H7 (cell line): Measurements from ENCODE around the gene GRID2. TPM values are rescaled to one million over a fixed set of nuclear protein-coding genes. Genes with fewer than 3 reads are reported as not detected.

Experiments used
- DNase-seq: peaks from one replicate; pipeline ENCODE4 v3.0.0; 2012
- H3K27me3 ChIP-seq: 2 replicates; pipeline ENCODE4 v1.6.0; 2011; ENCODE audit warnings: mild to moderate bottlenecking, low read length; ENCODE audit not compliant: control insufficient read depth, insufficient read depth
- H3K36me3 ChIP-seq: replicated peaks from 2 replicates; pipeline ENCODE4 v1.5.1; 2011; ENCODE audit warnings: low read length; ENCODE audit not compliant: control insufficient read depth, insufficient read depth
- H3K4me3 ChIP-seq: 2 replicates; pipeline ENCODE4 v1.5.1; 2011; ENCODE audit warnings: low read depth, mild to moderate bottlenecking, control low read depth, low read length, moderate library complexity; ENCODE audit not compliant: insufficient read depth
- total RNA-seq: library from RNA; depleted of rRNA; stranded (reverse); fragments of >200 nt; shearing (Covaris generic); gene quantifications from 2 replicates; pipeline ENCODE4 v1.2.3, GENCODE V29; 2014

Gene GRID2
- total RNA-seq, 1 experiment from 2014 or later = 19.1 TPM

DNA sequence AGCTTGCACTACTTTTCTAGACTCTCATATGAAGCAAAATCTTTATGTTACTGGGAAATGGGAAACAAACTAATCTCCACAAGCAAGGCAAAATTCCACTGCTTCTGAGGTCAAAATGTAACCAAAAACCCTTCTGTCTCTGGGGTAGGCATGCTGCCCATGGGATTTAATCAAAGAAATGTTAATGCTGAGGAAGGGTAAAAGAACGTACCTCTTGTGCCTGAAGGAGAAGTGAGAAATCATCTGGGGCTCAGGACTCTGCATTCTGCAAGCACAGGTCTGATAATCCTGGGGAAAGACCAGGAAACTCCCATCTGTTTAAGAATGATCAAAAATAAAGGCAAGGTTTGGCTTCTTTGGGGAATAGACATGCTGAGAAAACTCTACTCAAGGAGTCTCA, 184.7 kb downstream of the GRID2 start:
- Histone ChIP-seq H3K4me3 (no peak overlapping the region), H3K36me3 (no peaks in the 10 kb centered on the region), H3K27me3 (no peaks in the 10 kb centered on the region)
- no peak for DNase-seq

DNA sequence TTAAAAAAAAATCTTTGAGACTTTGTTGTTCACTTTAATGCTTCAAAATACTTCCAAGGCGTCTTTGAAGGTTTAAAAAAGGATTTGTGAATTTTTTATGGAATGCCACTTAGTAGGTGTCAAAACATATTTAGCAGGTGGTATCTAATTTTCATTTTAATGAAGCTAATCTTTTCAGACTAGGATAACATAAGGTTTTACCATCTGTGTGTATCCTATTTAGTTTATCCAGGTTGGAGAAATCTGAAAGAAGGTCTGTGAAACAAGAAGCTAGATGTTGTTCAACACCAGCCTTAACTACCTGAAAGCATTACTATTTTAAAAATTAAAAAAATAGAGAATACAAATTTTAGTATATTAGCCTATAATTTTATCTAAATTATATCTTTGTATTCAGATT, 193.4 kb downstream of the GRID2 start:
- Histone ChIP-seq H3K27me3 (no peaks in the 10 kb centered on the region), H3K4me3 (no peak overlapping the region), H3K36me3 (no peaks in the 10 kb centered on the region)
- no peak for DNase-seq

DNA sequence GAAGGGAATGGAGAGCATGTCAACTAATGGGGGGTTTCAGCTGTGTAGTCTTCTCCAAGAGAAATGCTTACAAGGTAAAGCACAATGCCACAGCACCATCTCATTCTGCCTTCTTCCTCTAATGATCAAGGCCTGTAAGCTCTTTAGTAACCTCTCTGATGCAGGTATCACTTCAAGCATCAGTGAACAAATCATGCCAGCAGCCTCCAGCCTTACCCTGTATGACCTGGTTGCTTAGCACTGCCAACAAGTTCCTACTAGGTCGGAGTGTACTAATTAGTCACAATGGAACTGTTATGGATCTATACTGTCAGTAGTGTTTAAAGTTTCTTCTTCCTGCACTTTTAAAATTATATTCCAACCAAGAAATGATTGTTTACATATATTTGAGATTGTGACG, 197.7 kb downstream of the GRID2 start:
- Histone ChIP-seq H3K36me3 (no peaks in the 10 kb centered on the region; the same call in 1 of the 2 replicates), H3K27me3 (no peaks in the 10 kb centered on the region), H3K4me3 (no peak overlapping the region)
- DNase-seq = no peak

- DNase-seq = no peak
- no peaks in the 10 kb centered on the region for H3K27me3 ChIP-seq
- no peak overlapping the region for H3K4me3 ChIP-seq
Measured at GRCh38 chr4:92506933-92507332, 203.2 kb downstream of the GRID2 start.

DNA sequence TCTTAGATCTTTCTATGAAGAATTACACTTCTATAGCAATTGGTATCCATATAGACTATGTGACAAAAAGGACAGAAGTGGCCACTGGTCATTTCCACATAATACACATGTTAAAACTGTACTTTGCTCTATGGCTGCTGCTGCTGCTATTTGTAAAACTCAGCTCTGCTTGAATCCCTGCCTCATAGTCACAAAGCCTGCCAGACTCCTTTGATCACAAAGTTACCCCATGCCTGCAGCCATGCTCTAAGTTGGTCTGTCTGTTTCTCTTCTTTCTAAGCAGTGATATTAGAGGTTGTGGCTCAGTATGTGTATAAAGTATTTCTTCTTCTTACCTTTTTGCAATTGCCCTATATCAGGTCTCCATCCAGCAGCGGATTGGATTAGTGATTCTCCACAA, 210.9 kb downstream of the GRID2 start:
- no peak overlapping the region for H3K4me3 ChIP-seq
- no peaks in the 10 kb centered on the region for H3K27me3 ChIP-seq
- no peak for DNase-seq
- H3K36me3 ChIP-seq = no peaks in the 10 kb centered on the region

More at GRCh38 chr4:92506933-92507332, 203.2 kb downstream of the GRID2 start:
- no peaks in the 10 kb centered on the region; the same call in 1 of the 2 replicates for H3K36me3 ChIP-seq

DNA sequence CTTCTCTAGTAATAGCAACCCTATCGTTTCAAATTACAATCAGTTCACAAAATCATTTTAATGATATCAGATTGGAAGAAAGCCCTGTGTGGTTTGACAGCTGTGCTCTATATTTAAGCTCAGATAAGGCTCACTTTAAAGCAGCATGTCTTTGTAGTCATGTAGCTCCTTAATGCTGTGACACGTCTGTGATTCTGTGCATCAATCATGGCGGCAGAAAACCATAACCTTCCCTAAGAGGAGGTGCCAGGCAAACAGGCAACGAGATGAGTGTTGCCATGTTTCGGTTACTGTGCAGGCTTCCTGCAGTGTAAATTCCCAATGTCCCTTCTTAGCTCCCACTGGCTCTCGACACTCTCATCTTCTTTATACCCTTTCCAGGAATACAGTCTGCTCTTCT, 212.7 kb downstream of the GRID2 start:
- DNase-seq = no peak
- Histone ChIP-seq H3K36me3 (no peaks in the 10 kb centered on the region), H3K27me3 (no peaks in the 10 kb centered on the region), H3K4me3 (no peak overlapping the region)

DNA sequence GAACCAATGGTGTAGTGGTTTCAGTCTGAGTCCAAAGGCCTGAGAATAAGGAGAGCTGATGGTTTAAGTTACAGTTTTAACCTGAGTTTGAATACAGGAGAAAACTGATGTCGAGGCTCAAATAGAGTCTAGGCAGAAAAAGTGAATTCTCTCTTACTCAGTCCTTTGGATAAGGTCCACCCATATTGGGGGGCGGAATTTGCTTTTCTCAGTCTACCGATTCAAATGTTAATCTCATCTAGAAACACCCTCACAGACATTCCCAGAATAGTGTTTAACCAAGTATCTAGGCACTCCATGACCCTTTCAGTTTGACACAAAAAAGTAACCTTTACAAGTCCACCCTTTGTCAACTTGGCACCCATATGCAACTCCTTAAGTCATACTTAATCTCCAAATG, 216.0 kb downstream of the GRID2 start:
- H3K36me3 ChIP-seq = no peaks in the 10 kb centered on the region
- DNase-seq = no peak
- no peak overlapping the region for H3K4me3 ChIP-seq
- H3K27me3 ChIP-seq = no peaks in the 10 kb centered on the region

DNA sequence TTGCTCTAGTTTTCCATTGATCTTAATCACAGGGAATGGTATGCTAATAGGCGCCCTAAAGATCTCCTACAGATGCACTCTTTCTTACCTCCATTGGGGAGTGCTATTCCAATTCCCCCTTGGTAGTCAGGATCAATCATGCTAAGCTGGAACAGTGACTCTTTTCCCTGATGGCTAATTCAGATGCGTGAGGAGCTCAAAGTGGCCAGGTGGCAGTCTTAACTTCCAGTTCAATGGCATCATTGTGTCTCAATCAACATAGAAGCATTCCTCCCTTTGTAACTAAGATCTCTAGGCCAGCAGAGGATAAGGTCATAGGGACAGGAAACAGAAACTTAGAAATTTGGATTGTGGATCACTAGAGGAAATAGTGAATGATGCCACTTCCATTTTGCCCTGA, 216.8 kb downstream of the GRID2 start:
- H3K4me3 ChIP-seq = no peak overlapping the region

DNA sequence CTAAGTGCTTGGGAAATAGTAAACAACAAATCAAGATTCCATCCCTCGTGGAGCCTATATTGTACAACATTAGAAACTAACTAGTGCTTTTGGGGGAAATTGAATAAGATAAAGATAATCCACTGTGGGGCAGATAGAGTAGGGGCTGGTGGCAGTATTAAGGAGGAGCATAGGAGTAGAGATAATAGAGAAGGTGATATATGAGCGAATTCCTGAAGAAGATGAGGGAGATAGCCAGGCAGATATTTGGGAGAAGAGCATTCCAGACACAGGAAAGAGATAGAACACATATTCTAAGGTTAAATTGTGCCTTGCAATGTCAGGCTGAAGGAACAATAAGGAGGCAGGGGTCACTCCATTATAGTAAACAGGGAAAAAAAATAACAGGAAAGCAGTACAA, 218.2 kb downstream of the GRID2 start:
- H3K27me3 ChIP-seq = no peaks in the 10 kb centered on the region
- no peak overlapping the region for H3K4me3 ChIP-seq
- DNase-seq = no peak
- H3K36me3 ChIP-seq = no peaks in the 10 kb centered on the region

More for the DNA sequence above, 216.8 kb downstream of the GRID2 start:
- Histone ChIP-seq H3K36me3 (no peaks in the 10 kb centered on the region), H3K27me3 (no peaks in the 10 kb centered on the region)
- DNase-seq = peak; percentile 0

GRCh38 chr4:92522356-92522755, 218.6 kb downstream of the GRID2 start:
- no peaks in the 10 kb centered on the region for H3K36me3 ChIP-seq
- no peak overlapping the region for H3K4me3 ChIP-seq
- H3K27me3 ChIP-seq = no peaks in the 10 kb centered on the region
- DNase-seq = no peak

DNA sequence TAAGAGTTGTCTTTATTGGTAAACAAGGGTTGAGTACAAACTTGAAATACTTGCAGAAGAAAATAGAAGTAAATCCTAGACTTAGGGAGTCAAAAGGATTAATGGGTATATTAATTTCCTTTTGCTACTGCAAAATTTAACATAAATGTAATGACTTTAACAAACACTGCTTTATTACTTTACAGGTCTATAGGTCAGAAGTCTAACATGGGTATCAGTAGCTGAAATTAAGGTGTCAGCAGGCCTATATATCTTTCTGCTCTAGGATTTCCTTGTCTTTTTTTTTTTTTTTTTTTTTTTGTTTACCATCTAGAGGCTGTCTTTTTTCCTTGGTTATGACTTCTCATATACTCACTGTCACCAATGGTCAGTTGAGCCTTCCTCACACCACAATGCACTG, 220.4 kb downstream of the GRID2 start:
- H3K36me3 ChIP-seq = no peaks in the 10 kb centered on the region
- no peak overlapping the region for H3K4me3 ChIP-seq
- H3K27me3 ChIP-seq = no peaks in the 10 kb centered on the region
- no peak for DNase-seq

- DNase-seq = no peak
- Histone ChIP-seq H3K4me3 (no peak overlapping the region), H3K27me3 (no peaks in the 10 kb centered on the region), H3K36me3 (no peaks in the 10 kb centered on the region)
Measured at GRCh38 chr4:92528541-92528940, 224.8 kb downstream of the GRID2 start.

DNA sequence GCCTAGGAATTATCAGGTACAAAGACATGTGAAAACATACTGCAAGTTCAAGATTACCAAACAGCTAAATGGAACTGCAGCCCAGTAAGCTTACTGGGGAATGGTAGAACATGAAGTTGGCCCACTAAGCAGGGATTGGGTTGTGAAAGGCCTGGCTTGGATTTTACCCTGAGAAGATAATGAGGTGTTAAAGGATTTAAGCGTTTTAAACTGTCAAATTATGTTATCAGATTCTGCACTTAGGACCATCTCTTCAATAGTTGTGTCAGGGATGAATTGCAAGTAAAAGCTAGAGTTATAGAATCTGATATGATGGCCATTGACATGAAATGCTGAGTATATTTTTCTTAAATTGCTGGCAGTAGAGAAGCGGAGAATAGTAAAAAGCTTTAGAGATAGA, 225.7 kb downstream of the GRID2 start:
- no peak for DNase-seq
- H3K36me3 ChIP-seq = no peaks in the 10 kb centered on the region
- no peaks in the 10 kb centered on the region for H3K27me3 ChIP-seq
- H3K4me3 ChIP-seq = no peak overlapping the region

DNA sequence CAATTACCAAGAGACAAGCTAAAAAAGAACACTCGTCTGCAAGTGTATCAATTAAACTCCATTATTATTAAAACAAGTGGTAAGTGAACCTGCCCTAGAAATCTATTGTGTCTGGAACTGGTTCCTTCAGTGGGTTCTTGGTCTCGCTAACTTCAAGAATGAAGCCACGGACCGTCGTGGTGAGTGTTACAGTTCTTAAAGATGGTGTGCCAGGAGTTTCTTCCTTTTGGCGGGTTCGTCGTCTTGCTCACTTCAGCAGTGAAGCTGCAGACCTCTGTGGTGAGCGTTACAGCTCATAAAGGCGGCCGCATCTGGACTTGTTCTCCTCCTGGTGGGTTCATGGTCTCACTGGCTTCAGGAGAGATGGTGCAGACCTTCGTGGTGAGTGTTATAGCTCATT, 231.8 kb downstream of the GRID2 start:
- no peaks in the 10 kb centered on the region for H3K27me3 ChIP-seq
- no peak for DNase-seq
- H3K4me3 ChIP-seq = no peak overlapping the region
- peaks cover 4% of the 10 kb centered on the region for H3K36me3 ChIP-seq

GRCh38 chr4:92551616-92552015, 247.8 kb downstream of the GRID2 start:
- no peaks in the 10 kb centered on the region for H3K27me3 ChIP-seq

GRCh38 chr4:92566269-92566668, 262.5 kb downstream of the GRID2 start:
- Histone ChIP-seq H3K4me3 (no peak overlapping the region), H3K27me3 (no peaks in the 10 kb centered on the region), H3K36me3 (no peaks in the 10 kb centered on the region)
- DNase-seq = no peak

More at GRCh38 chr4:92551616-92552015, 247.8 kb downstream of the GRID2 start:
- Histone ChIP-seq H3K4me3 (no peak overlapping the region), H3K36me3 (no peaks in the 10 kb centered on the region)
- no peak for DNase-seq
